Thyroid gland (tissue), 4 donors: Measurements from ENCODE around the gene TP73. TPM values are rescaled to one million over a fixed set of nuclear protein-coding genes. Genes with fewer than 3 reads are reported as not detected.

Source experiments
- DNase-seq, 2 donors: peaks; one replicate each; pipeline ENCODE4 v3.0.0-alpha.2; 2019
- H3K27ac ChIP-seq, 3 donors: fragments of 200-600 bp; sonication (generic); 1 replicate in 2 of 3; 2 replicates in 1 of 3; pipeline ENCODE4 v1.5.1; 2016 to 2019; ENCODE audit warnings: mild to moderate bottlenecking in 1 of 3, moderate library complexity in 1 of 3
- H3K27me3 ChIP-seq: fragments of 200-600 bp; sonication (generic); one replicate; pipeline ENCODE4 v1.5.1; 2019
- H3K36me3 ChIP-seq, 2 donors: fragments of 200-600 bp; sonication (generic); one replicate each; pipeline ENCODE4 v1.5.1; 2016 to 2019
- H3K4me1 ChIP-seq, 2 donors: fragments of 200-600 bp; sonication (generic); one replicate each; pipeline ENCODE4 v1.5.1; 2017 to 2019
- H3K4me3 ChIP-seq, 3 donors: fragments of 200-600 bp; sonication (generic); replicated peaks in 1 of 3; 1 replicate in 2 of 3; 2 replicates in 1 of 3; pipeline ENCODE4 v1.5.1; 2016; ENCODE audit warnings: mild to moderate bottlenecking in 1 of 3
- H3K9me3 ChIP-seq: fragments of 200-600 bp; sonication (generic); one replicate; pipeline ENCODE4 v1.5.1; 2017
- CTCF ChIP-seq, 6 experiments: fragments of 200-600 bp in 3 of 6; fragments of 450-650 bp in 3 of 6; sonication (generic) in 3 of 6; IDR thresholded peaks; one replicate each; pipeline ENCODE4 v1.5.1; 2016 to 2019; ENCODE audit warnings: antibody characterized with exemption in 6 of 6, mild to moderate bottlenecking in 2 of 6, inconsistent platforms in 1 of 6, moderate library complexity in 1 of 6
- POLR2A ChIP-seq, 2 donors: fragments of 450-650 bp; IDR thresholded peaks; one replicate each; pipeline ENCODE4 v1.6.1; 2017; ENCODE audit warnings: antibody characterized with exemption in 2 of 2, mild to moderate bottlenecking in 2 of 2, moderate library complexity in 1 of 2
- WGBS, 2 donors: methylation state at CpG; one replicate each; pipeline ENCODE4 v1.1.5; 2017; 5-methylcytosine and 5-hydroxymethylcytosine counted together
- intact Hi-C: fragments of 100-400 bp; cut with DNase I; formaldehyde crosslinking; loops from one replicate; pipeline ENCODE4 v1.15.1; 2023
- total RNA-seq, 4 donors: library from RNA; depleted of rRNA; stranded (reverse); fragments of >200 nt; gene quantifications; one replicate each; pipeline ENCODE4 v1.2.3, GENCODE V29; 2016

The TP73 gene
- total RNA-seq, 4 donors from 2014 or later, result 0.33 to 0.49 TPM; not detected in 2

DNA sequence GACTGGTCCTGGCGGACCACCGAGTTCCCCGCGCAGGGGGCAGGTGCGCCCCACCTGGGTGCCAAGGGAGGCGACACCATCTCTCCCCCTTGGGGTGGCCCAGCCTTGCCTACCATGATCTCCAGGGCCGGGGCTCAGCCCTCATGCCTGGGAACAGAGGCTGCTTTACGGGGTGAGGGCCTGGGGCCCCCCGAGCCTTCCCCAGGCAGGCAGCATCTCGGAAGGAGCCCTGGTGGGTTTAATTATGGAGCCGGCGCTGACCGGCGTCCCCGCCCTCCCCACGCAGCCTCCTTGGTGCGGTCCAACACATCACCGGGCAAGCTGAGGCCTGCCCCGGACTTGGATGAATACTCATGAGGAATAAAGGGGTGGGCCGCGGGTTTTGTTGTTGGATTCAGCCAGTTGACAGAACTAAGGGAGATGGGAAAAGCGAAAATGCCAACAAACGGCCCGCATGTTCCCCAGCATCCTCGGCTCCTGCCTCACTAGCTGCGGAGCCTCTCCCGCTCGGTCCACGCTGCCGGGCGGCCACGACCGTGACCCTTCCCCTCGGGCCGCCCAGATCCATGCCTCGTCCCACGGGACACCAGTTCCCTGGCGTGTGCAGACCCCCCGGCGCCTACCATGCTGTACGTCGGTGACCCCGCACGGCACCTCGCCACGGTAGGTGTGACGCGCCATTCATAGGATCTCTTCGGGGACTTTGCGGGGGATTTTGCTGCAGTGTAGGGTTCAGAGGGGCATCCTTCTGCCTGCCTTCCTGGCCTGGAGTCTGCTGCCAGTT is 38.2 kb downstream of the TP73 start:
- 90 to 95% methylated on average over 42 to 47 of the region's 50 CpGs for WGBS, 2 donors
- intact Hi-C loops, result no loop called here
- Histone ChIP-seq H3K9me3 (no peaks in the 10 kb centered on the region), H3K27me3 (no peaks in the 10 kb centered on the region), H3K4me3 (no peak overlapping the region), H3K27ac (no peak overlapping the region), H3K36me3 (no peaks in the 10 kb centered on the region), H3K4me1 (peaks cover 0 to under 1% of the 10 kb centered on the region in 2 donors)
- TF ChIP-seq POLR2A (IDR thresholded peaks at IDR 0.05) (no peak), CTCF (IDR thresholded peaks at IDR 0.05) (no peak)
- no peak for DNase-seq

- H3K27ac ChIP-seq, result no peak overlapping the region
- no peak overlapping the region for H3K4me3 ChIP-seq
- H3K4me1 ChIP-seq, result peaks cover 0 to 5% of the 10 kb centered on the region in 2 donors
- intact Hi-C loops, result no loop called here
- H3K9me3 ChIP-seq, result no peaks in the 10 kb centered on the region
- TF ChIP-seq POLR2A (IDR thresholded peaks at IDR 0.05), result no peak
- TF ChIP-seq CTCF (IDR thresholded peaks at IDR 0.05), result no peak
- H3K36me3 ChIP-seq, result no peaks in the 10 kb centered on the region
- no peaks in the 10 kb centered on the region for H3K27me3 ChIP-seq
- no peak for DNase-seq
- 86 to 88% methylated on average over 16 to 19 of the region's 24 CpGs for WGBS, 2 donors
These were observed 39.3 kb downstream of the TP73 start for GRCh38 chr1:3691421-3692204.

DNA sequence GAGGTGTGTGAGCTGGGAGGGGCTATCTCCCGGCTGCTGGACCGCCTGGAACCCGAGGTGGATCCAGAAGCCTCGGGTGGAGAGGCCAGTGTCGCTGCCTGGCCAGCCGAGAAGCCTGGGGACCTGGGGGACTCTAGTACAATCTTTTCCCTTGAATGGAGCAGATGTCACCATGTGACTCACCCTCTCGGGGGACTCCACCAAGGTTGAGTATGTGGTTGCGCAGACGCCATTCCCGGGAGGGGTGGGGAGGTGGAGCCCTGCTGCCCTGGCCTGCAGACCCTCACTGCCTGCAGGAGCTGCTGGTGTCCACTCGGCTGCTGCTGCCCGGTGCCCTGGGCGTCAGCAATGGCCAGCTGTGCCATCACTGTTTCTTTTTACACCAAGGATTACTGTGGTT is 40.3 kb downstream of the TP73 start:
- H3K27me3 ChIP-seq, result no peaks in the 10 kb centered on the region

GRCh38 chr1:3693321-3693720 is 41.0 kb downstream of the TP73 start:
- 83 to 93% methylated on average over 9 to 11 of the region's 11 CpGs for WGBS, 2 donors
- Histone ChIP-seq H3K9me3 (no peaks in the 10 kb centered on the region), H3K36me3 (no peaks in the 10 kb centered on the region), H3K4me3 (no peak overlapping the region), H3K4me1 (peaks cover 0 to 5% of the 10 kb centered on the region in 2 donors), H3K27ac (no peak overlapping the region), H3K27me3 (no peaks in the 10 kb centered on the region)
- DNase-seq, result no peak
- intact Hi-C loops, result no loop called here
- TF ChIP-seq CTCF (IDR thresholded peaks at IDR 0.05) (no peak), POLR2A (IDR thresholded peaks at IDR 0.05) (no peak)

More for the DNA sequence above, 40.3 kb downstream of the TP73 start:
- no peaks in the 10 kb centered on the region for H3K9me3 ChIP-seq
- H3K4me3 ChIP-seq, result no peak overlapping the region
- TF ChIP-seq POLR2A (IDR thresholded peaks at IDR 0.05) (no peak), CTCF (IDR thresholded peaks at IDR 0.05) (no peak)
- no peak overlapping the region for H3K27ac ChIP-seq
- H3K4me1 ChIP-seq, result peaks cover 0 to 5% of the 10 kb centered on the region in 2 donors
- intact Hi-C loops, result no loop called here
- 81 to 86% methylated on average over 6 to 11 of the region's 13 CpGs for WGBS, 2 donors
- no peak for DNase-seq
- no peaks in the 10 kb centered on the region for H3K36me3 ChIP-seq
